Thyroid gland (tissue), 4 donors: ENCODE results near the gene TMEM186.

Experiments used
- POLR2A ChIP-seq, 2 donors: fragments of 450-650 bp; IDR thresholded peaks; one replicate each; pipeline ENCODE4 v1.6.1; 2017; ENCODE audit warnings: antibody characterized with exemption in 2 of 2, mild to moderate bottlenecking in 2 of 2, moderate library complexity in 1 of 2
- TF ChIP-seq, protein P1 (sequence below), 6 experiments: fragments of 200-600 bp in 3 of 6; fragments of 450-650 bp in 3 of 6; sonication (generic) in 3 of 6; IDR thresholded peaks; one replicate each; pipeline ENCODE4 v1.5.1; 2016 to 2019; ENCODE audit warnings: antibody characterized with exemption in 6 of 6, mild to moderate bottlenecking in 2 of 6, inconsistent platforms in 1 of 6, moderate library complexity in 1 of 6

DNA sequence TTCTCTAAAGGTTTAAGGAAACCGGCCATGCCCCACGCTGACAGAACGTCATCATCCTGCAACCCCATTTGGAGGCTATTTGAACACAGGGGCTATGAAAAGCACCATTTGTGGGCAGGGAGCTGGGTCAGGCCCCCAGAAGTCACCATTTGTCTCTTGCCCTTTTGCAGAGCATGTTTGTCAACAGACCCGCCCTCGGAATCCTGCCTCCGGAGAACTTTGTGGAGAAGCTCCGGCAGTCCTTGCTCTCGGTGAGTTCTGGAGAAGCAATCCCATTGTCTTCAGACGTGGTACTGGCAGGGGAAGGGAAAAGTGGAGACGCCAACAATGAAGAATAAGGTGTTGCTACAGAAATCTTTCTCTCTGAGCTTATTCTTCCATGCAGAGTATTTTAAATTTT lies 33.5 kb downstream of the TMEM186 start:
- no peak for TF ChIP-seq POLR2A (IDR thresholded peaks at IDR 0.05)
- TF ChIP-seq, protein P1, sequence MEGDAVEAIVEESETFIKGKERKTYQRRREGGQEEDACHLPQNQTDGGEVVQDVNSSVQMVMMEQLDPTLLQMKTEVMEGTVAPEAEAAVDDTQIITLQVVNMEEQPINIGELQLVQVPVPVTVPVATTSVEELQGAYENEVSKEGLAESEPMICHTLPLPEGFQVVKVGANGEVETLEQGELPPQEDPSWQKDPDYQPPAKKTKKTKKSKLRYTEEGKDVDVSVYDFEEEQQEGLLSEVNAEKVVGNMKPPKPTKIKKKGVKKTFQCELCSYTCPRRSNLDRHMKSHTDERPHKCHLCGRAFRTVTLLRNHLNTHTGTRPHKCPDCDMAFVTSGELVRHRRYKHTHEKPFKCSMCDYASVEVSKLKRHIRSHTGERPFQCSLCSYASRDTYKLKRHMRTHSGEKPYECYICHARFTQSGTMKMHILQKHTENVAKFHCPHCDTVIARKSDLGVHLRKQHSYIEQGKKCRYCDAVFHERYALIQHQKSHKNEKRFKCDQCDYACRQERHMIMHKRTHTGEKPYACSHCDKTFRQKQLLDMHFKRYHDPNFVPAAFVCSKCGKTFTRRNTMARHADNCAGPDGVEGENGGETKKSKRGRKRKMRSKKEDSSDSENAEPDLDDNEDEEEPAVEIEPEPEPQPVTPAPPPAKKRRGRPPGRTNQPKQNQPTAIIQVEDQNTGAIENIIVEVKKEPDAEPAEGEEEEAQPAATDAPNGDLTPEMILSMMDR (IDR thresholded peaks at IDR 0.05), result no peak
